OCI-LY7 (cell line): ENCODE data around the gene RTP5. TPM values are rescaled to one million over a fixed set of nuclear protein-coding genes. Genes with fewer than 3 reads are reported as not detected.

Experiments used
- BruUV-seq: library from RNA; stranded (reverse); fragments of 400-500 nt; replicated peaks from 2 replicates; lab custom pipeline; 2021; lab: Mats Ljungman, UMichigan
- CTCF ChIA-PET: fragments of 300-600 bp; sonication (Branson Sonifier 250); formaldehyde crosslinking; loops from one replicate; lab custom pipeline; 2022; ENCODE audit warnings: antibody characterized with exemption; ENCODE audit not compliant: unreplicated experiment; lab: Charles Lee
- POLR2A ChIA-PET: fragments of 300-600 bp; sonication (Branson Sonifier 250); formaldehyde crosslinking; loops from one replicate; lab custom pipeline; 2022; ENCODE audit warnings: antibody characterized with exemption; lab: Charles Lee
- DNase-seq: peaks from one replicate; pipeline ENCODE4 v3.0.0-alpha.2; 2015; ENCODE audit warnings: low spot score
- H2AFZ ChIP-seq: fragments of 200-600 bp; sonication (generic), shearing (Covaris generic); 2 replicates; pipeline ENCODE4 v1.6.1; 2014; ENCODE audit warnings: mild to moderate bottlenecking, antibody characterized with exemption, low read length, moderate library complexity
- H3K27ac ChIP-seq: fragments of 200-600 bp; sonication (generic); 2 replicates; pipeline ENCODE4 v1.5.1; 2014; ENCODE audit warnings: mixed run types, low read depth, mild to moderate bottlenecking, moderate library complexity, low read length, inconsistent platforms; ENCODE audit not compliant: poor library complexity, severe bottlenecking
- H3K36me3 ChIP-seq: fragments of 200-600 bp; sonication (generic); 2 replicates; pipeline ENCODE4 v1.6.1; 2014; ENCODE audit warnings: mild to moderate bottlenecking, antibody characterized with exemption, low read length, moderate library complexity, mixed read lengths; ENCODE audit not compliant: insufficient read depth
- H3K4me1 ChIP-seq: fragments of 200-600 bp; sonication (generic); 2 replicates; pipeline ENCODE4 v1.5.1; 2014; ENCODE audit warnings: mild to moderate bottlenecking, low read length; ENCODE audit not compliant: insufficient read depth, poor library complexity, severe bottlenecking
- H3K4me2 ChIP-seq: fragments of 200-600 bp; sonication (generic); 2 replicates; pipeline ENCODE4 v1.6.1; 2014; ENCODE audit warnings: mild to moderate bottlenecking, low read length
- H3K4me3 ChIP-seq: fragments of 200-600 bp; sonication (generic); 2 replicates; pipeline ENCODE4 v1.5.1; 2014; ENCODE audit warnings: mild to moderate bottlenecking, low read depth, low read length; ENCODE audit not compliant: poor library complexity, severe bottlenecking
- H3K79me2 ChIP-seq: fragments of 200-600 bp; sonication (generic); 2 replicates; pipeline ENCODE4 v1.6.1; 2016; ENCODE audit warnings: low read depth, mild to moderate bottlenecking, low read length, moderate library complexity, mixed read lengths; ENCODE audit not compliant: insufficient read depth
- H3K9me2 ChIP-seq: fragments of 200-600 bp; sonication (generic); 2 replicates; pipeline ENCODE4 v1.6.1; 2016; ENCODE audit warnings: mild to moderate bottlenecking, low read length, mixed read lengths; ENCODE audit not compliant: insufficient read depth
- H3K9me3 ChIP-seq: fragments of 200-600 bp; sonication (generic); 2 replicates; pipeline ENCODE4 v1.6.1; 2014; ENCODE audit warnings: mild to moderate bottlenecking, mixed run types, low read length, mixed read lengths
- H4K20me1 ChIP-seq: fragments of 200-600 bp; sonication (generic); 2 replicates; pipeline ENCODE4 v1.6.1; 2014; ENCODE audit warnings: mild to moderate bottlenecking, antibody characterized with exemption, low read length, moderate library complexity, mixed read lengths; ENCODE audit not compliant: insufficient read depth
- CTCF ChIP-seq: fragments of 200-600 bp; sonication (generic); conservative IDR thresholded peaks from 2 replicates; pipeline ENCODE4 v1.5.1; 2014; ENCODE audit warnings: mild to moderate bottlenecking, antibody characterized with exemption, low read length, moderate library complexity, mixed read lengths
- EZH2phosphoT487 ChIP-seq: fragments of 200-600 bp; sonication (generic); IDR thresholded peaks from 2 replicates; pipeline ENCODE4 v1.6.1; 2018; ENCODE audit warnings: low read depth, borderline replicate concordance, mild to moderate bottlenecking, mixed run types, antibody characterized with exemption, low read length, moderate library complexity, mixed read lengths
- intact Hi-C: fragments of 100-400 bp; cut with micrococcal nuclease; formaldehyde crosslinking; loops from one replicate; pipeline ENCODE4 v1.10.0; 2022; ENCODE audit not compliant: unreplicated experiment
- total RNA-seq, 2 experiments: library from RNA; depleted of rRNA in 1 of 2; stranded (reverse); fragments of >200 nt in 1 of 2; shearing (Covaris generic) in 1 of 2; gene quantifications; 2 replicates each; pipeline ENCODE4 v1.2.3, GENCODE V29; 2014 to 2022

Gene RTP5
- total RNA-seq, 2 experiments from 2014 or later, result not detected

GRCh38 chr2:241895712-241896641 is 26.4 kb downstream of the RTP5 start:
- DNase-seq, result no peak
- H3K4me1 ChIP-seq, result no peaks in the 10 kb centered on the region
- no peaks in the 10 kb centered on the region for H3K9me2 ChIP-seq
- H3K27ac ChIP-seq, result no peak overlapping the region
- peaks cover 7% of the 10 kb centered on the region; the same call in 1 of the 2 replicates for H3K36me3 ChIP-seq
- POLR2A ChIA-PET, result no interaction called here
- no peaks in the 10 kb centered on the region for H4K20me1 ChIP-seq
- no peak overlapping the region for H2AFZ ChIP-seq
- no TSS peak for BruUV-seq
- no peaks in the 10 kb centered on the region for H3K79me2 ChIP-seq
- H3K4me2 ChIP-seq, result no peak overlapping the region
- no peaks in the 10 kb centered on the region for H3K9me3 ChIP-seq
- intact Hi-C loops, result no loop called here
- no peak for TF ChIP-seq EZH2phosphoT487
- TF ChIP-seq CTCF, result no peak
- H3K4me3 ChIP-seq, result no peak overlapping the region
- CTCF ChIA-PET, result no interaction called here

- H3K4me2 ChIP-seq, result no peak overlapping the region
- H4K20me1 ChIP-seq, result no peaks in the 10 kb centered on the region
- no peaks in the 10 kb centered on the region for H3K4me1 ChIP-seq
- intact Hi-C loops, result no loop called here
- no TSS peak for BruUV-seq
- TF ChIP-seq EZH2phosphoT487 (no peak), CTCF (no peak)
- DNase-seq, result no peak
- H3K79me2 ChIP-seq, result no peaks in the 10 kb centered on the region
- H3K27ac ChIP-seq, result no peak overlapping the region
- ChIA-PET POLR2A (no interaction called here), CTCF (no interaction called here)
- H2AFZ ChIP-seq, result no peak overlapping the region
- H3K9me2 ChIP-seq, result no peaks in the 10 kb centered on the region
- no peaks in the 10 kb centered on the region for H3K9me3 ChIP-seq
- peaks cover 10% of the 10 kb centered on the region; the same call in 1 of the 2 replicates for H3K36me3 ChIP-seq
- H3K4me3 ChIP-seq, result no peak overlapping the region
Measured at GRCh38 chr2:241896746-241897201, 27.2 kb downstream of the RTP5 start.
